T1000 (cell line): ENCODE measurements around the gene FOSB.

Experiments used
- DNase-seq: peaks from one replicate; lab custom pipeline; 2025; ENCODE audit warnings: mixed read lengths; lab: John Stamatoyannopoulos, UW

The FOSB gene

DNA sequence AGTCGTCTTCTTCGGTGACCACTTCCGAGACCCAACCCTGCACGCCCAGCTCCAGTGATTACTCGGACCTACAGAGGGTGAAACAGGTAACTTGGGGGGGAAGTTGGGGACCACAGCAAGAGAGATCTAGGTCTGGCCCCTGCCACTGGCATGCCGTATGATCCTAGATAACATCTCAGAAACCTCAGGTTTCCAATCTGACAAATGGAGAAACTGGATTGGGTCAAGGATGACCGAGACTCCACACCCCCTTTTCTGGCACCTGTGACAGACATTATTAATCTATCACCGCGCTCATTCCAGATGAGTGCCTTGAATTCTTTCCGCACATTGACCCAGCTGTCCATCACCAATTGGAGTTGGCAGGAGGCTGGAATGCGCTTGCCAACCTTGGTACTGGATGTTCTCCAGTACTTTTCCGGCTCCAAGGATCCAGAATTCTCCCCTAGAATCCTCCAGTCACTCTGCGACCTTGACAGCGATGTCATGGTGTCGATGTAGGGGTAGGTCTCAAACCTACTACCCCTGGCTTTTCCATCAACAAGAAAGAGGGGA is 56.9 kb downstream of the FOSB start:
- no peak for DNase-seq
